NB4 (cell line): ENCODE data around the gene PRKD2.

ENCODE experiments used
- DNase-seq: peaks from one replicate; pipeline ENCODE4 v3.0.0; 2010; ENCODE audit warnings: low read depth
- H3K4me3 ChIP-seq: one replicate; pipeline ENCODE4 v1.5.1; 2011; ENCODE audit warnings: mild to moderate bottlenecking, low read depth, low read length, moderate library complexity
- CTCF ChIP-seq: IDR thresholded peaks from one replicate; pipeline ENCODE4 v1.5.1; 2012; ENCODE audit warnings: low read depth, low read length
- MAX ChIP-seq: IDR thresholded peaks from 2 replicates; pipeline ENCODE4 v1.6.1; 2011; ENCODE audit warnings: low read depth, low read length
- MYC ChIP-seq: IDR thresholded peaks from 2 replicates; pipeline ENCODE4 v1.6.1; 2011; ENCODE audit warnings: low read depth, low read length
- POLR2A ChIP-seq: IDR thresholded peaks from 2 replicates; pipeline ENCODE4 v1.6.1; 2011; ENCODE audit warnings: mild to moderate bottlenecking; ENCODE audit not compliant: insufficient read length; ENCODE audit errors: extremely low read depth

PRKD2 gene

GRCh38 chr19:46721269-46722003 is 4.5 kb upstream of the PRKD2 start:
- no peak overlapping the region for H3K4me3 ChIP-seq
- DNase-seq, result peak; percentile 58
- TF ChIP-seq POLR2A, result no peak
- TF ChIP-seq CTCF, result peak; percentile 26
- TF ChIP-seq MYC, result no peak
- no peak for TF ChIP-seq MAX

- TF ChIP-seq MYC (no peak), CTCF (no peak), MAX (no peak), POLR2A (no peak)
- no peak overlapping the region for H3K4me3 ChIP-seq
- DNase-seq, result no peak
These were observed 3.8 kb upstream of the PRKD2 start for GRCh38 chr19:46720503-46721239.

- H3K4me3 ChIP-seq, result no peak overlapping the region
- no peak for TF ChIP-seq POLR2A
- TF ChIP-seq MYC, result no peak; the same call in 1 of the 2 replicates
- TF ChIP-seq CTCF, result no peak
- no peak for TF ChIP-seq MAX
- DNase-seq, result peak; percentile 66
These were observed 3.0 kb upstream of the PRKD2 start for GRCh38 chr19:46719629-46720502.

- TF ChIP-seq POLR2A (no peak), MYC (0 out of 2 replicates have a peak, but pooled peaks have one; percentile 41), MAX (0 out of 2 replicates have a peak, but pooled peaks have one; percentile 8)
- no peak overlapping the region for H3K4me3 ChIP-seq
- peak; percentile 76 for DNase-seq
These were observed 2.2 kb upstream of the PRKD2 start for GRCh38 chr19:46718934-46719622.

GRCh38 chr19:46718157-46718933 is 1.4 kb upstream of the PRKD2 start:
- TF ChIP-seq MAX (peak; percentile 100), POLR2A (peak; percentile 10), CTCF (no peak), MYC (peak; percentile 100)
- peak; percentile 97 for DNase-seq
- peak overlapping the region; percentile 91 for H3K4me3 ChIP-seq
